ENCODE measurements around the gene SYNJ2. TPM values are rescaled to one million over a fixed set of nuclear protein-coding genes. Genes with fewer than 3 reads are reported as not detected.

Gene SYNJ2
- total RNA-seq, 2 donors from 2014 or later: 30.6 to 48.5 TPM

- no peak for ATAC-seq (ENCODE audit: insufficient number of reproducible peaks, low FRiP score, low read depth)
These were observed 36.0 kb downstream of the SYNJ2 start for GRCh38 chr6:158017621-158018040.

DNA sequence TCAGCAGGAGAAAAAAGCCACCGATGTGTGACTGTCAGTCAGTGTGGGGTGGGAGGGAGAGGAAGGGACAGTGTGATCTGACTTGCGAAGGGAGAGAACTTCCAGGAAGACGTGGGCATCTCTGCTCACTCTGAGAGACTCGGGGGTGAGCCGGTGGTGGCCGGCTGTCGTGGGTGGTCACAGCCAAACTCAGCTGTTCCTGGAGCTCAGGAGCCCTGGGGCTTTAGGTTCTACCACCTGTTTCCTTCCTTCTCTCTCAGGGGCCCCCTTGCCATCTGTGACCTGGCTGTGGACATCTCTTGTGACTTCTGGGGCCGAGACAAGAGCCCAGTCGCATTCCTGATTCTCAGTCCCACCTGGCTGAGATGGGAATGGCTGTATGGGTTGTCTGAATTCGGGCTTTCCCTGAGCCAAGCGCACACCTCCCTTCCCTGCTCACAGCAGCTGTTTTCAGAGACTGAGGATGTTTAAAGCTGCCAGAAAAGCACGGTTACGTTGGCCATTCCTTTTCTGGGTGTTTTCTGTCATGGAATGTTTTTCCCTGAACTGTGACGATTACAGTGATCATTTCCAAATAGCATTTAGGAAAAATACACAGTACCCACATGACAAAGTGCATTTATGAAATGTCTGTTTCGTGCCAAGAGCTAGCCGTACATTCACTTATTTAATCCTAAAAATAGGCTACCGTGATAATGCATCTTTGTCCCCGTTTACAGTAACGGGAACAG is 36.5 kb downstream of the SYNJ2 start:
- Histone ChIP-seq H3K4me3 (peak overlapping the region; percentile 4), H3K27ac (peak overlapping the region; percentile 85 to 86), H3K36me3 (no peaks in the 10 kb centered on the region), H3K4me1 (ENCODE audit: control insufficient read depth in 1 of 2, low read depth in 2 of 2) (peaks cover 5 to 32% of the 10 kb centered on the region in 2 donors), H3K27me3 (replicated peaks; ENCODE audit: insufficient read depth) (no peaks in the 10 kb centered on the region), H3K9me3 (no peaks in the 10 kb centered on the region)
- no peak for DNase-seq (ENCODE audit: low spot score)
- peak; percentile 67 for ATAC-seq (ENCODE audit: insufficient number of reproducible peaks, low FRiP score, low read depth)
- no peak for TF ChIP-seq CTCF (IDR thresholded peaks at IDR 0.05)

More at GRCh38 chr6:158017621-158018040, 36.0 kb downstream of the SYNJ2 start:
- no peak overlapping the region for H3K4me3 ChIP-seq
- H3K36me3 ChIP-seq: no peaks in the 10 kb centered on the region
- peaks cover 5 to 32% of the 10 kb centered on the region in 2 donors for H3K4me1 ChIP-seq (ENCODE audit: control insufficient read depth in 1 of 2, low read depth in 2 of 2)
- peak overlapping the region; percentile 85 to 86 for H3K27ac ChIP-seq
- TF ChIP-seq CTCF (IDR thresholded peaks at IDR 0.05): no peak
- no peaks in the 10 kb centered on the region for H3K9me3 ChIP-seq
- no peaks in the 10 kb centered on the region for H3K27me3 ChIP-seq (replicated peaks; ENCODE audit: insufficient read depth)
- DNase-seq (ENCODE audit: low spot score): no peak

- no peak for DNase-seq (ENCODE audit: low spot score)
- Histone ChIP-seq H3K36me3 (no peaks in the 10 kb centered on the region), H3K4me3 (no peak overlapping the region), H3K27ac (peak overlapping the region; percentile 85 to 86), H3K27me3 (replicated peaks; ENCODE audit: insufficient read depth) (no peaks in the 10 kb centered on the region), H3K4me1 (ENCODE audit: control insufficient read depth in 1 of 2, low read depth in 2 of 2) (peaks cover 5 to 32% of the 10 kb centered on the region in 2 donors), H3K9me3 (no peaks in the 10 kb centered on the region)
- ATAC-seq (ENCODE audit: insufficient number of reproducible peaks, low FRiP score, low read depth): peak; percentile 65
- TF ChIP-seq CTCF (IDR thresholded peaks at IDR 0.05): no peak
These were observed 37.2 kb downstream of the SYNJ2 start for GRCh38 chr6:158018851-158019361.

- Histone ChIP-seq H3K4me1 (ENCODE audit: control insufficient read depth in 1 of 2, low read depth in 2 of 2) (peaks cover 5 to 32% of the 10 kb centered on the region in 2 donors), H3K4me3 (no peak overlapping the region), H3K27ac (peak overlapping the region; percentile 85 to 86), H3K36me3 (no peaks in the 10 kb centered on the region), H3K9me3 (no peaks in the 10 kb centered on the region), H3K27me3 (replicated peaks; ENCODE audit: insufficient read depth) (no peaks in the 10 kb centered on the region)
- DNase-seq (ENCODE audit: low spot score) (no peak), ATAC-seq (ENCODE audit: insufficient number of reproducible peaks, low FRiP score, low read depth) (no peak)
- TF ChIP-seq CTCF (IDR thresholded peaks at IDR 0.05): no peak
These were observed 37.8 kb downstream of the SYNJ2 start for GRCh38 chr6:158019416-158019815.

GRCh38 chr6:158020272-158020711 is 38.6 kb downstream of the SYNJ2 start:
- DNase-seq (ENCODE audit: low spot score): no peak
- ATAC-seq (ENCODE audit: insufficient number of reproducible peaks, low FRiP score, low read depth): no peak
- no peak for TF ChIP-seq CTCF (IDR thresholded peaks at IDR 0.05)
- Histone ChIP-seq H3K27me3 (replicated peaks; ENCODE audit: insufficient read depth) (no peaks in the 10 kb centered on the region), H3K9me3 (no peaks in the 10 kb centered on the region), H3K4me1 (ENCODE audit: control insufficient read depth in 1 of 2, low read depth in 2 of 2) (peaks cover 5 to 33% of the 10 kb centered on the region in 2 donors), H3K4me3 (no peak overlapping the region), H3K36me3 (no peaks in the 10 kb centered on the region), H3K27ac (peak overlapping the region in 1 of 2 donors; percentile 85)
